SH-SY5Y (cell line): ENCODE results near the gene MAGIX.
A peak's percentile ranks its signal among the peaks of the same experiment; 100 is the strongest.

Source experiments
- GATA2 ChIP-seq: IDR thresholded peaks from 2 replicates; pipeline ENCODE4 v1.6.1; 2011; ENCODE audit warnings: mild to moderate bottlenecking, low read depth, low read length
- GATA3 ChIP-seq: IDR thresholded peaks from 2 replicates; pipeline ENCODE4 v1.6.1; 2011; ENCODE audit warnings: low read depth, mild to moderate bottlenecking, low read length, moderate library complexity

Gene MAGIX

GRCh38 chrX:49162620-49163019 lies at the start of gene MAGIX:
Gene MAGIX (plus strand): TSS chrX:49162758. CDS start chrX:49162890, 132 bp downstream.
- TF ChIP-seq GATA2 = no peak
- no peak for TF ChIP-seq GATA3

- TF ChIP-seq GATA2 = no peak
- TF ChIP-seq GATA3 = no peak
Measured at GRCh38 chrX:49116076-49116475, 46.5 kb upstream of the MAGIX start.

GRCh38 chrX:49116716-49117115 lies 45.8 kb upstream of the MAGIX start:
- no peak for TF ChIP-seq GATA3

GRCh38 chrX:49117581-49117980 lies 45.0 kb upstream of the MAGIX start:
- TF ChIP-seq GATA3 (no peak), GATA2 (no peak)

- TF ChIP-seq GATA2 (no peak), GATA3 (no peak)
Measured at GRCh38 chrX:49120091-49120490, 42.5 kb upstream of the MAGIX start.

- TF ChIP-seq GATA3 = no peak
- TF ChIP-seq GATA2 = no peak
Measured at GRCh38 chrX:49122499-49122898, 40.1 kb upstream of the MAGIX start.

GRCh38 chrX:49129427-49129826 lies 33.1 kb upstream of the MAGIX start:
- TF ChIP-seq GATA3 (no peak), GATA2 (no peak)

GRCh38 chrX:49133759-49134158 lies 28.8 kb upstream of the MAGIX start:
- no peak for TF ChIP-seq GATA3
- TF ChIP-seq GATA2 = no peak

- no peak for TF ChIP-seq GATA2
- TF ChIP-seq GATA3 = no peak
Measured at GRCh38 chrX:49137492-49137891, 25.1 kb upstream of the MAGIX start.

- TF ChIP-seq GATA3 = no peak
- TF ChIP-seq GATA2 = no peak
Measured at GRCh38 chrX:49139713-49140112, 22.8 kb upstream of the MAGIX start.

GRCh38 chrX:49147282-49147681 lies 15.3 kb upstream of the MAGIX start:
- no peak for TF ChIP-seq GATA2
- no peak for TF ChIP-seq GATA3

- TF ChIP-seq GATA3 (no peak), GATA2 (no peak)
Measured at GRCh38 chrX:49147936-49148335, 14.6 kb upstream of the MAGIX start.

- TF ChIP-seq GATA3 (no peak), GATA2 (no peak)
Measured at GRCh38 chrX:49153467-49153866, 9.1 kb upstream of the MAGIX start.

GRCh38 chrX:49155243-49155899 lies 7.2 kb upstream of the MAGIX start:
- TF ChIP-seq GATA3 (no peak), GATA2 (0 out of 2 replicates have a peak, but pooled peaks have one; percentile 20)

- TF ChIP-seq GATA3 (no peak), GATA2 (no peak)
Measured at GRCh38 chrX:49155900-49156837, 6.4 kb upstream of the MAGIX start.
